ENCODE measurements around the gene C12orf56.
"Not testable (repeated sequence)": the region's sequence is repeated elsewhere in the genome, so short reads cannot be mapped to it uniquely, and the experiment has no call there.

Gene C12orf56

GRCh38 chr12:64225626-64226025, 164.9 kb downstream of the C12orf56 start:
- DNase-seq: no peak

- DNase-seq: peak; percentile 90 to 99
These were observed 168.4 kb downstream of the C12orf56 start, which contains the start of gene KICS2 for GRCh38 chr12:64222009-64222765. Gene KICS2, minus strand, starts transcription at chr12:64222296. Its CDS starts 59 bp downstream, at chr12:64222237.

- DNase-seq: peak; percentile 78 to 95
These were observed 168.9 kb downstream of the C12orf56 start for GRCh38 chr12:64221651-64222008.

- DNase-seq: no peak
These were observed 170.5 kb downstream of the C12orf56 start for GRCh38 chr12:64220046-64220445.

GRCh38 chr12:64219145-64219544, 171.4 kb downstream of the C12orf56 start:
- DNase-seq: no peak

GRCh38 chr12:64218597-64218996, 172.0 kb downstream of the C12orf56 start:
- DNase-seq: no peak

- DNase-seq: not testable (repeated sequence)
These were observed 172.9 kb downstream of the C12orf56 start for GRCh38 chr12:64217643-64218042.

GRCh38 chr12:64216239-64216638, 174.3 kb downstream of the C12orf56 start:
- DNase-seq: no peak

Data from NCI-H187 (cell line).